Activated CD8-positive, alpha-beta T cell treated with anti-CD3 and anti-CD28 coated beads, Interleukin-2, amount 10 ng/mL, durations not matched to agents 7 days and 5 days (primary cell): ENCODE results near the gene FAU. TPM values are rescaled to one million over a fixed set of nuclear protein-coding genes. Genes with fewer than 3 reads are reported as not detected.
"Not testable (repeated sequence)": the region's sequence is repeated elsewhere in the genome, so short reads cannot be mapped to it uniquely, and the experiment has no call there.

ENCODE experiments used
- ATAC-seq: fragments of 150-1000 bp; cut with Tn5 transposase; one replicate; pipeline ENCODE4 v1.10.0; 2021; ENCODE audit warnings: moderate library complexity
- CTCF ChIA-PET: fragments of 350-600 bp; sonication (Branson Sonifier 250); formaldehyde crosslinking; loops from one replicate; lab custom pipeline; 2021; ENCODE audit warnings: antibody characterized with exemption; lab: Charles Lee
- POLR2A ChIA-PET: fragments of 350-600 bp; sonication (Branson Sonifier 250); formaldehyde crosslinking; loops from one replicate; lab custom pipeline; 2021; ENCODE audit warnings: antibody characterized with exemption; lab: Charles Lee
- DNase-seq: peaks from one replicate; pipeline ENCODE4 v3.0.0-alpha.2; 2020
- H3K27ac Mint-ChIP-seq: one replicate; pipeline ENCODE4 v1.8.0; 2021; ENCODE audit warnings: mild to moderate bottlenecking, mixed read lengths
- H3K27me3 Mint-ChIP-seq: one replicate; pipeline ENCODE4 v1.8.0; 2021; ENCODE audit warnings: low read depth, mixed read lengths
- H3K36me3 Mint-ChIP-seq: one replicate; pipeline ENCODE4 v1.8.0; 2021; ENCODE audit warnings: low read depth, mixed read lengths
- H3K4me1 Mint-ChIP-seq: one replicate; pipeline ENCODE4 v1.8.0; 2021; ENCODE audit warnings: low read depth, mixed read lengths
- H3K4me3 Mint-ChIP-seq: one replicate; pipeline ENCODE4 v1.8.0; 2021; ENCODE audit warnings: mild to moderate bottlenecking, mixed read lengths
- H3K9me3 Mint-ChIP-seq: one replicate; pipeline ENCODE4 v1.8.0; 2022; ENCODE audit warnings: mixed read lengths; ENCODE audit not compliant: insufficient read depth
- total RNA-seq, 2 experiments: library from RNA; stranded (reverse); gene quantifications; one replicate each; pipeline ENCODE4 v1.2.3, GENCODE V29; 2021

FAU gene
- total RNA-seq, 2 experiments from 2014 or later = 986 to 1,038 TPM

DNA sequence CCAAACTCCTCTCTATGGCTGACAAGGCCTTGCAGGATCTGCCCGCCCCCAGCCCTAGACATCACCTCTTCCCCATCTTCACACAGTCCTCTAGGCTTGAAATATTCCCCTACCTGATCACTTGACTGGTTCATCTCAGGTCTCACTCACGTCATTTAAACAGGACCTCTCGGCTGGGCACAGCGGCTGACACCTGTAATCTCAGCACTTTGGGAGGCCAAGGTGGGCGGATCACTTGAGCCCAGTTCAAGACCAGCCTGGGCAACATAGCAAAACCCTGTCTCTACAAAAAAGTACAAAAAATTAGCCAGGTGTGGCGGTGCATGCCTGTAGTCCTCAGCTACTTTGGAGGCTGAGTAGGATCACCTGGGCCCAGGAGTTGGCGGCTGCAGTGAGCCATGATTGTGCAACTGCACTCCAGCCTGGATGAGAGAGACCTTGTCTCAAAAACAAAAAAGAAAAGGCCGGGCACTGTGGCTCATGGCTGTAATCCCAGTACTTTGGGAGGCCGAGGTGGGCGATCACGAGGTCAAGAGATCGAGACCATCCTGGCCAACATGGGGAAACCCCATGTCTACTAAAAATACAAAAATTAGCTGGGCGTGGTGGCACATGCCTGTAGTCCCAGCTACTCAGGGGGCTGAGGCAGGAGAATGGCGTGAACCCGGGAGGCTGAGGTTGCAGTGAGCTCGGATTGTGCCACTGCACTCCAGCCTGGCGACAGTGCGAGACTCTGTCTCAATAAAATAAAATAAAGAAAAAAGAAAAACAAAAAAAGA lies 2.9 kb downstream of the FAU start:
- H3K4me1 Mint-ChIP-seq = peaks cover 58% of the 10 kb centered on the region
- peak overlapping the region; percentile 69 for H3K27ac Mint-ChIP-seq
- not testable (repeated sequence) for H3K27me3 Mint-ChIP-seq, H3K4me3 Mint-ChIP-seq, DNase-seq, ATAC-seq, H3K9me3 Mint-ChIP-seq
- POLR2A ChIA-PET = interaction anchor here (0.9 to 2.8 kb wide), 6 partner anchors 22 to 456 kb away, joined by 3 to 12 read pairs (median 4); partner anchors contain the start of genes ARL2, EHBP1L1, POLA2 and SAC3D1
- peaks cover 61% of the 10 kb centered on the region for H3K36me3 Mint-ChIP-seq
- CTCF ChIA-PET = interaction anchor here (0.6 to 3.0 kb wide), 15 partner anchors 9 to 315 kb away, joined by 3 to 17 read pairs (median 6); partner anchors contain the start of genes ARL2, SYVN1 and VPS51

DNA sequence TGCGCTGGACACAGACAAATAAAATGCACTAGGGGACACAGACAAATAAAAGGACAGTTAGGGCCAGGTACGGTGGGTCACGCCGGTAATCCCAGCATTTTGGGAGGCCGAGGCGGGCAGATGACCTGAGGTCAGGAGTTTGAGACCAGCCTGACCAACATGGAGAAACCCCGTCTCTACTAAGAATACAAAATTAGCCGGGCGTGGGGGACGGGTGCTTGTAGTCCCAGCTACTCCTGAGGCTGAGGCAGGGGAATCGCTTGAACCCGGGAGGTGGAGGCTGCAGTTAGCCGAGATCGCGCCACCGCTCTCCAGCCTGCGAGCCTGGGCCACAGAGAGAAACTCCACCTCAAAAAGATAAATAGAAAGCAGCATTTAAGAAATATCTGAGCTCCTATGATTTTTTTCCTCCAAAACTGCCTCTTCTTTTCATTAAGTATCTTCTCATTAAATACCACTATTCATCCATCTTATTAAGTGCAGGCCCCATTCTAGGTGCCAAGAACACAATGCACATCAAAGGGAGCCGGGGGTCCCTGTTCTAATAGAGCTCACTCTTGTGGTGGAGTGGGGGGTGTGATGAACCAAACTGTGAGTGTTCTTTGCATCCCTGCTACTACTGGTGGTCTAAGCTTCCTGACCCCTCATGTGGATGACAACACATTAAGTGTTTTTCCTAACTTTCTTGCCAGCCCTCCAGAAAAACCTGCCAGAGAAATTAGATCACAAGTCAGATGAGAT lies 3.7 kb downstream of the FAU start:
- ATAC-seq = no peak
- CTCF ChIA-PET = interaction anchor here (0.6 to 3.0 kb wide), 24 partner anchors 8 to 379 kb away, joined by 3 to 17 read pairs (median 6); partner anchors contain the start of genes ARL2, SAC3D1, SF1 and SYVN1
- DNase-seq = no peak

DNA sequence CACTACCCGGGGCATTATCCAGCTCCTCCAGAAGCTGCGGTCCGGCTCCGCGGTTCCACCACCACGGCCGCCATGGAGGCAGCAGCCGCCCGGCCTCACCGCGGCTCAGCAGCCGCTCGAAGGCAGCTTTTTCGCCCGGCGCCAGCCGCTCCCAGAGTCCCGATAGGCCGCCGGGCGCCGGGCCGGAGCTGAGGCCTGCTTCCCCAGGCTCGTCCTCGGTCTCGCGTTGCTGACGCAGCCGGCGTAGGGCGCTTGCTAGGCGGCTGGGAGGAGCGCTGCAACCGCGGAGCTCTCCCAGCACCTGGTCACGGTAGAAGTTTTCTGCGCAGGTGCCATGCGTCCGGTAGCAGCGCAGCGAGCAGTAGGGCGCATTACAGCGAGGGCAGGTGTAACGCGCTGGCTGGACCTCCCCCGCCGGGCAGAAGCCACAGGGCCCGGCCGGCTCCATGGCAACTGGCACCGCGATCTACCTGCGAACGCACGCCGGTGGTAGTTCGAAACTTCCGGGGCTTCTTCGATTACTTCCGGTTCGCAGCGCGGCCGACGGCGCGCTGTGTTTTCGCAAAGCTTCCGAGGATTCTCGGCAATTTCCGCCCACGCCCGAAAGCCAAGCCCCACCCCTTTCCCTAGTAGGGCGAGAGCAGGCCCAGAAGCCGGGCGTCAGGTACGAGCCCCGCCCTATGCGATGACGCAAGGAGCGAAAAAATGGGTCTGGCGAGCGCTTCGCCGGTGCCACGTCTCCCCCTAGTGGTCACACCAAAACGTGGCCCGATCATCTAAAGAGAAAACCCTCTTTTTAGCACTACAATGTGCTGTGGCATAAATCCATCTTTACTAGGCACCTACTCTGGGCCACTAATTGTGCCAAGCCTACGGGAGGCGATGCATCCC lies 4.5 kb downstream of the FAU start, which contains the start of gene ZNHIT2:
Gene ZNHIT2 (minus strand): TSS at position 496 of the 891 bp plus-strand sequence. CDS start 48 bp downstream, at position 448.
- H3K4me1 Mint-ChIP-seq = peaks cover 63% of the 10 kb centered on the region
- peaks cover 56% of the 10 kb centered on the region for H3K36me3 Mint-ChIP-seq
- CTCF ChIA-PET = interaction anchor here (0.6 to 3.0 kb wide), 33 partner anchors 7 to 800 kb away, joined by 3 to 17 read pairs (median 5); partner anchors contain the start of genes ARL2, CAPN1, CDC42BPG and CDCA5

More for the DNA sequence above, 3.7 kb downstream of the FAU start:
- Mint-ChIP-seq H3K4me1 (peaks cover 64% of the 10 kb centered on the region), H3K9me3 (no peaks in the 10 kb centered on the region), H3K27ac (peak overlapping the region; percentile 97), H3K36me3 (peaks cover 60% of the 10 kb centered on the region), H3K27me3 (no peaks in the 10 kb centered on the region), H3K4me3 (peak overlapping the region; percentile 90)
- POLR2A ChIA-PET = interaction anchor here (0.6 to 3.4 kb wide), 15 partner anchors 9 to 658 kb away, joined by 3 to 14 read pairs (median 4); partner anchors contain the start of genes ARL2, EHBP1L1, POLA2 and SAC3D1

GRCh38 chr11:65116370-65117205 lies 5.3 kb downstream of the FAU start:
- ChIA-PET CTCF (interaction anchor here (0.9 to 3.0 kb wide), 19 partner anchors 13 to 272 kb away, joined by 3 to 17 read pairs (median 6); partner anchors contain the start of genes ARL2, CAPN1, CDC42BPG and CDCA5), POLR2A (interaction anchor here (1.0 to 3.4 kb wide), 8 partner anchors 14 to 239 kb away, joined by 3 to 14 read pairs (median 8); partner anchors contain the start of genes ARL2, POLA2, SAC3D1 and VPS51)
- H3K4me3 Mint-ChIP-seq = peak overlapping the region; percentile 90
- H3K9me3 Mint-ChIP-seq = no peaks in the 10 kb centered on the region
- no peaks in the 10 kb centered on the region for H3K27me3 Mint-ChIP-seq
- peaks cover 48% of the 10 kb centered on the region for H3K36me3 Mint-ChIP-seq
- peaks cover 66% of the 10 kb centered on the region for H3K4me1 Mint-ChIP-seq
- DNase-seq (peak; percentile 72), ATAC-seq (peak; percentile 3)
- H3K27ac Mint-ChIP-seq = peak overlapping the region; percentile 97

More for the DNA sequence above, 4.5 kb downstream of the FAU start, which contains the start of gene ZNHIT2:
- ATAC-seq (peak; percentile 66), DNase-seq (peak; percentile 100)
- Mint-ChIP-seq H3K27ac (peak within 1 kb of the TSS; percentile 97), H3K9me3 (no peaks in the 10 kb centered on the region), H3K4me3 (peak within 1 kb of the TSS; percentile 90), H3K27me3 (no peaks in the 10 kb centered on the region)
- POLR2A ChIA-PET = interaction anchor here (0.6 to 3.4 kb wide), 15 partner anchors 10 to 659 kb away, joined by 3 to 14 read pairs (median 4); partner anchors contain the start of genes ARL2, EHBP1L1, POLA2 and SAC3D1

GRCh38 chr11:65115361-65116082 lies 6.4 kb downstream of the FAU start:
- DNase-seq (no peak), ATAC-seq (no peak)
- CTCF ChIA-PET = interaction anchor here (3.0 kb wide), 1 partner anchor 20 kb away, joined by 17 read pairs; the partner anchor contains the start of gene SYVN1
- Mint-ChIP-seq H3K4me1 (peaks cover 68% of the 10 kb centered on the region), H3K4me3 (peak overlapping the region; percentile 90), H3K36me3 (peaks cover 40% of the 10 kb centered on the region), H3K9me3 (no peaks in the 10 kb centered on the region), H3K27ac (peak overlapping the region; percentile 97), H3K27me3 (no peaks in the 10 kb centered on the region)
- POLR2A ChIA-PET = interaction anchor here (3.4 kb wide), 1 partner anchor 19 kb away, joined by 14 read pairs; the partner anchor contains the start of gene VPS51

DNA sequence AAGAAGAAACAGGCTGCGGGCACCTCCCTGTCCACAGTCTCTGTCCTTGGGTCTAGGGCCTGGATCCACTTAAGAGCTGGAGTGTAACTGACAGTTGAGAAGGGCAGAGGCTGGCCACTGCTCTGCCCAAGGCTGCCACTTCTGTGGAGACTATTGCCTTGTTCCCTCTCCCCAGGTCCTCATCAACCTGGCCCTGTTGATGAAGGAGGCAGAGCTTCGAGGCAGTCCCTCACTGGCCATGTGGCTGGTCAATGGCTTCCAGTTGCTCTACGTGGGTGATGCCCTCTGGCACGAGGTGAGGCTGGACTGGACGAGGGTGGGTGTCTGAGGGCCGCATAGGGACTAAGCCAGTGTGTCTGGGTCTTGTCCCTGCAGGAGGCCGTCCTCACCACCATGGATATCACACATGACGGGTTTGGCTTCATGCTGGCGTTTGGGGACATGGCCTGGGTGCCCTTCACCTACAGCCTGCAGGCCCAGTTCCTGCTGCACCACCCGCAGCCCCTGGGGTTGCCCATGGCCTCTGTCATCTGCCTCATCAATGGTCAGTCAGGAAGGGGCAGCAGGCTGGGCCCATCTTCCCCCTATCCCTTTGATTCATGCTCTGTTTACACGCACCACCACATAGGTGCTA lies 7.3 kb downstream of the FAU start:
- H3K4me3 Mint-ChIP-seq = no peak overlapping the region
- POLR2A ChIA-PET = interaction anchor here (3.4 kb wide), 1 partner anchor 18 kb away, joined by 14 read pairs; the partner anchor contains the start of gene VPS51

DNA sequence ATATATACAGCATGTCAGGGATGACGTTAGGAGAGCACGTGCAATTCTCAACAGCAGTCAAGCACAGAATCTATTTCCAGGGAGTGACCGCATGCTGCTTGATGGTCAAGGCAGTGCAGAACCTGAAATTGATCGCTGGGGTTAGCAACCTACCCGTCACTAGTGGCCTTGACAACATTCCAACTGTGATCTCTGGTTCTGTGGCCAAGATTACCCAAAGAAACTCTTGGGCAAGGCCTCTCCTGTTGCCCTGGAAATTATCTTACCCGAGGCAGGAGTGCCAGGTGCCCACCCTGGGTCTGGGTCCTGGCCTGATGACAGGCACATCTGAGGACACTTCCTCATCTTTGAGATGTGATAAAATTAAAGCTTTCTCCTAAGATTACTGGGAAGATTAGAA lies 8.1 kb downstream of the FAU start:
- Mint-ChIP-seq H3K9me3 (no peaks in the 10 kb centered on the region), H3K27me3 (no peaks in the 10 kb centered on the region), H3K36me3 (peaks cover 29% of the 10 kb centered on the region), H3K27ac (no peak overlapping the region), H3K4me1 (peaks cover 61% of the 10 kb centered on the region), H3K4me3 (peak overlapping the region; percentile 89)
- DNase-seq = no peak
- ChIA-PET CTCF (interaction anchor here (1.3 to 5.2 kb wide), 9 partner anchors 8 to 266 kb away, joined by 3 to 117 read pairs (median 27); partner anchors contain the start of genes ARL2, CAPN1, FAU and MRPL49), POLR2A (interaction anchor here (1.3 to 4.7 kb wide), 3 partner anchors 8 to 31 kb away, joined by 5 to 28 read pairs (median 15); partner anchors contain the start of genes CDCA5, FAU, MRPL49 and VPS51)
- no peak for ATAC-seq

More for the DNA sequence above, 7.3 kb downstream of the FAU start:
- peaks cover 35% of the 10 kb centered on the region for H3K36me3 Mint-ChIP-seq
- CTCF ChIA-PET = interaction anchor here (0.7 to 5.2 kb wide), 3 partner anchors 18 to 267 kb away, joined by 3 to 117 read pairs (median 27); partner anchors contain the start of genes CDCA5 and VPS51
- no peak for DNase-seq
- peak overlapping the region; percentile 33 for H3K27ac Mint-ChIP-seq
- H3K9me3 Mint-ChIP-seq = no peaks in the 10 kb centered on the region
- H3K27me3 Mint-ChIP-seq = no peaks in the 10 kb centered on the region
- H3K4me1 Mint-ChIP-seq = peaks cover 65% of the 10 kb centered on the region
- ATAC-seq = no peak

DNA sequence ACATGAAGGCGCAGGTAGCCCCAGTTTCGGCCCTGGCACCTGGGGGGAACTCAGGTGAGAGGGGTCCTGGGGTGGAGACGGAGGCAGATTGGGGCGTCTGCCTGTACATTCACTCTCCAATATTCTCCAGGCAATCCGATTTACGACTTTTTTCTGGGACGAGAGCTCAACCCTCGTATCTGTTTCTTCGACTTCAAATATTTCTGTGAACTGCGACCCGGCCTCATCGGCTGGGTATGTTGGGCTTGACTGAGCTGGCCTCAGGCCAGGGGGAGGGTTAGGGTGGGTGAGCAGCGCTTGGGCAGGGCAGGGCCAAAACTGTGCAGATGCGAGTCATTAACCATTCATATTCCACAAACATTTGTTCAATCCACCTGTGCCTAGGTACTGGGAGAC lies 8.6 kb downstream of the FAU start:
- no peaks in the 10 kb centered on the region for H3K9me3 Mint-ChIP-seq
- H3K4me3 Mint-ChIP-seq = peak overlapping the region; percentile 89
- DNase-seq (no peak), ATAC-seq (no peak)
- H3K27me3 Mint-ChIP-seq = no peaks in the 10 kb centered on the region
- CTCF ChIA-PET = interaction anchor here (0.8 to 5.2 kb wide), 16 partner anchors 8 to 266 kb away, joined by 3 to 117 read pairs (median 6); partner anchors contain the start of genes ARL2, CAPN1, FAU and MRPL49
- H3K4me1 Mint-ChIP-seq = peaks cover 57% of the 10 kb centered on the region
- peaks cover 24% of the 10 kb centered on the region for H3K36me3 Mint-ChIP-seq
- H3K27ac Mint-ChIP-seq = peak overlapping the region; percentile 91
- POLR2A ChIA-PET = interaction anchor here (1.0 to 4.7 kb wide), 6 partner anchors 8 to 255 kb away, joined by 3 to 28 read pairs (median 4); partner anchors contain the start of genes CDCA5, FAU, MRPL49 and SAC3D1
